Loucy (cell line): Measurements from ENCODE around the gene MAP1B.

ENCODE experiments used
- H2AFZ ChIP-seq: fragments of 200-600 bp; sonication (generic); 2 replicates; pipeline ENCODE4 v1.6.0; 2016; ENCODE audit warnings: antibody characterized with exemption, mild to moderate bottlenecking, low read length, moderate library complexity
- H3F3A ChIP-seq: fragments of 200-600 bp; 2 replicates; pipeline ENCODE4 v1.6.0; 2016; ENCODE audit warnings: antibody characterized with exemption, low read depth, mild to moderate bottlenecking
- H3K27me3 ChIP-seq: fragments of 200-600 bp; sonication (generic); 2 replicates; pipeline ENCODE4 v1.6.1; 2014; ENCODE audit warnings: low read length, mild to moderate bottlenecking; ENCODE audit not compliant: insufficient read depth, poor library complexity, severe bottlenecking
- H3K36me3 ChIP-seq: fragments of 200-600 bp; sonication (generic); 2 replicates; pipeline ENCODE4 v1.6.1; 2016; ENCODE audit warnings: low read length; ENCODE audit not compliant: insufficient read depth
- H3K4me1 ChIP-seq: fragments of 200-600 bp; sonication (generic); 2 replicates; pipeline ENCODE4 v1.5.1; 2014; ENCODE audit warnings: low read length, mild to moderate bottlenecking; ENCODE audit not compliant: insufficient read depth, poor library complexity, severe bottlenecking
- H3K4me2 ChIP-seq: fragments of 200-600 bp; sonication (generic); 2 replicates; pipeline ENCODE4 v1.6.0; 2014; ENCODE audit warnings: antibody characterized with exemption, low read length, low read depth, mild to moderate bottlenecking; ENCODE audit not compliant: poor library complexity, severe bottlenecking
- H3K4me3 ChIP-seq: fragments of 200-600 bp; sonication (generic); 2 replicates; pipeline ENCODE4 v1.5.1; 2014; ENCODE audit warnings: low read length, mild to moderate bottlenecking, mixed read lengths; ENCODE audit not compliant: poor library complexity, severe bottlenecking
- H3K79me2 ChIP-seq: fragments of 200-600 bp; sonication (generic); 2 replicates; pipeline ENCODE4 v1.6.1; 2014; ENCODE audit warnings: low read length; ENCODE audit not compliant: insufficient read depth
- H3K9ac ChIP-seq: fragments of 200-600 bp; sonication (generic); 2 replicates; pipeline ENCODE4 v1.6.0; 2014; ENCODE audit warnings: mild to moderate bottlenecking, low read depth, low read length, moderate library complexity; ENCODE audit not compliant: poor library complexity, severe bottlenecking
- H3K9me2 ChIP-seq: fragments of 200-600 bp; sonication (generic); replicated peaks from 2 replicates; pipeline ENCODE4 v1.6.1; 2016; ENCODE audit warnings: low read depth, low read length, mixed read lengths
- H3K9me3 ChIP-seq: fragments of 200-600 bp; sonication (generic); 2 replicates; pipeline ENCODE4 v1.6.1; 2014; ENCODE audit warnings: mild to moderate bottlenecking, antibody characterized with exemption, low read length, low read depth; ENCODE audit not compliant: insufficient read depth
- H4K20me1 ChIP-seq: fragments of 200-600 bp; sonication (generic); 2 replicates; pipeline ENCODE4 v1.6.0; 2014; ENCODE audit warnings: antibody characterized with exemption, low read length, mild to moderate bottlenecking; ENCODE audit not compliant: insufficient read depth, poor library complexity, severe bottlenecking
- CTCF ChIP-seq: fragments of 200-600 bp; sonication (generic); conservative IDR thresholded peaks from 2 replicates; pipeline ENCODE4 v1.5.1; 2014; ENCODE audit warnings: mild to moderate bottlenecking, antibody characterized with exemption, low read length
- EZH2phosphoT487 ChIP-seq: fragments of 200-600 bp; IDR thresholded peaks from 2 replicates; pipeline ENCODE4 v1.6.1; 2018; ENCODE audit warnings: antibody characterized with exemption, mild to moderate bottlenecking, moderate library complexity, borderline replicate concordance

Gene MAP1B

GRCh38 chr5:72244862-72245371 lies 137.6 kb downstream of the MAP1B start:
- Histone ChIP-seq H3K4me1 (peaks cover 35% of the 10 kb centered on the region), H3K36me3 (no peaks in the 10 kb centered on the region), H3K4me3 (no peak overlapping the region), H3K4me2 (no peak overlapping the region), H3K27me3 (no peaks in the 10 kb centered on the region), H2AFZ (no peak overlapping the region), H3K9me2 (no peaks in the 10 kb centered on the region), H3F3A (no peaks in the 10 kb centered on the region), H3K9me3 (no peaks in the 10 kb centered on the region), H3K79me2 (0 out of 2 replicates have a peak, but pooled peaks cover 5% of the 10 kb centered on the region), H3K9ac (no peak overlapping the region), H4K20me1 (peaks cover 9% of the 10 kb centered on the region)
- TF ChIP-seq CTCF (peak; percentile 73), EZH2phosphoT487 (no peak)

GRCh38 chr5:72245546-72245945 lies 138.3 kb downstream of the MAP1B start:
- Histone ChIP-seq H3K27me3 (no peaks in the 10 kb centered on the region), H2AFZ (no peak overlapping the region), H3K9me2 (no peaks in the 10 kb centered on the region), H3K79me2 (0 out of 2 replicates have a peak, but pooled peaks cover 5% of the 10 kb centered on the region), H3K4me1 (peaks cover 35% of the 10 kb centered on the region), H3K9ac (no peak overlapping the region), H3K4me2 (no peak overlapping the region), H3K36me3 (no peaks in the 10 kb centered on the region), H3F3A (no peaks in the 10 kb centered on the region), H4K20me1 (peaks cover 9% of the 10 kb centered on the region), H3K4me3 (no peak overlapping the region), H3K9me3 (no peaks in the 10 kb centered on the region)
- TF ChIP-seq EZH2phosphoT487 (no peak), CTCF (no peak)

GRCh38 chr5:72245951-72246532 lies 138.8 kb downstream of the MAP1B start:
- H3K9ac ChIP-seq: no peak overlapping the region
- H3K36me3 ChIP-seq: no peaks in the 10 kb centered on the region
- no peaks in the 10 kb centered on the region for H3K9me2 ChIP-seq
- H3K79me2 ChIP-seq: 0 out of 2 replicates have a peak, but pooled peaks cover 5% of the 10 kb centered on the region
- no peaks in the 10 kb centered on the region for H3K27me3 ChIP-seq
- H3K9me3 ChIP-seq: no peaks in the 10 kb centered on the region
- no peak overlapping the region for H3K4me2 ChIP-seq
- H3K4me1 ChIP-seq: peaks cover 35% of the 10 kb centered on the region
- H4K20me1 ChIP-seq: peaks cover 9% of the 10 kb centered on the region
- no peak for TF ChIP-seq EZH2phosphoT487
- TF ChIP-seq CTCF: no peak
- no peak overlapping the region for H2AFZ ChIP-seq
- H3K4me3 ChIP-seq: no peak overlapping the region
- no peaks in the 10 kb centered on the region for H3F3A ChIP-seq
